Right kidney (tissue), 1 donor: ENCODE results near the gene S100PBP.
"Not testable (repeated sequence)": the region's sequence is repeated elsewhere in the genome, so short reads cannot be mapped to it uniquely, and the experiment has no call there.

Experiments used
- DNase-seq: peaks from one replicate; pipeline ENCODE4 v3.0.0-alpha.2; 2016

S100PBP gene

GRCh38 chr1:32783851-32784250 is 33.6 kb upstream of the S100PBP start:
- DNase-seq = no peak

- no peak for DNase-seq
These were observed 32.6 kb upstream of the S100PBP start for GRCh38 chr1:32784817-32785216.

- DNase-seq = no peak
These were observed 30.6 kb upstream of the S100PBP start for GRCh38 chr1:32786856-32787255.

- DNase-seq = not testable (repeated sequence)
These were observed 28.1 kb upstream of the S100PBP start for GRCh38 chr1:32789356-32789755.

GRCh38 chr1:32791881-32792280 is 25.6 kb upstream of the S100PBP start:
- no peak for DNase-seq

- DNase-seq = not testable (repeated sequence)
These were observed 21.7 kb upstream of the S100PBP start for GRCh38 chr1:32795763-32796162.

- DNase-seq = no peak
These were observed 20.0 kb upstream of the S100PBP start for GRCh38 chr1:32797456-32797855.

- DNase-seq = no peak
These were observed 19.3 kb upstream of the S100PBP start for GRCh38 chr1:32798191-32798590.

GRCh38 chr1:32798679-32799416 is 18.6 kb upstream of the S100PBP start:
- no peak for DNase-seq

GRCh38 chr1:32801096-32801715 is 16.2 kb upstream of the S100PBP start:
- no peak for DNase-seq

- DNase-seq = not testable (repeated sequence)
These were observed 13.0 kb upstream of the S100PBP start for GRCh38 chr1:32804460-32804859.

GRCh38 chr1:32806290-32806689 is 11.2 kb upstream of the S100PBP start:
- no peak for DNase-seq

- no peak for DNase-seq
These were observed 10.4 kb upstream of the S100PBP start for GRCh38 chr1:32806910-32807523.

GRCh38 chr1:32808580-32808979 is 8.9 kb upstream of the S100PBP start:
- DNase-seq = no peak

- no peak for DNase-seq
These were observed 7.1 kb upstream of the S100PBP start for GRCh38 chr1:32810358-32810757.

GRCh38 chr1:32811265-32811664 is 6.2 kb upstream of the S100PBP start:
- no peak for DNase-seq

GRCh38 chr1:32811917-32812316 is 5.5 kb upstream of the S100PBP start:
- no peak for DNase-seq

- DNase-seq = no peak
These were observed 3.3 kb upstream of the S100PBP start for GRCh38 chr1:32813941-32814739.

GRCh38 chr1:32816676-32817158 is 736 bp upstream of the S100PBP start:
- no peak for DNase-seq

- peak; percentile 91 for DNase-seq
These were observed 648 bp downstream of the S100PBP start for GRCh38 chr1:32817815-32818786.

- no peak for DNase-seq
These were observed 1.5 kb downstream of the S100PBP start for GRCh38 chr1:32818804-32819541.
